COLO668 (cell line): ENCODE results near the gene DPYSL5.

Experiments used
- DNase-seq: peaks from one replicate; lab custom pipeline; 2025; ENCODE audit not compliant: unreplicated experiment; lab: John Stamatoyannopoulos, UW

DPYSL5 gene

DNA sequence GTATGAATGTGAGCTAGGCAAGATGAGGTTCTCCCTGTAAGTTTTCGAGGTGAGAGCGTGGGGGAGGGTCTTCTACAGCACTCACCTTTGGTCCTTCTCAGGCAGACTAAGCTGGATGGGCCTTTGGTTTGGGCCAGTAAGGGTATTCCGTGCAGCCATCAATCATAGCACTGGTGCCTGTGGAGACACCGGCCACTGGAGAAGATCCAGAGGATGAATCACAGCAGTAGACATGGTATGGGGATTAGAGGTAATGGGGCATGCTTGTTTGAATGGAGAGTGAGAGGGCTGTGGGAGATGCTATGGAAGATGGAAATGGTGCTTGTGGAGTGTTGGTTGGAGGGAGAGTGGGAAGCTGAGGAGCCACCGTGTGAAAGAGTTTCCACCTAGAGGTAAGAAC, 138.6 kb downstream of the DPYSL5 start:
- DNase-seq: no peak

DNA sequence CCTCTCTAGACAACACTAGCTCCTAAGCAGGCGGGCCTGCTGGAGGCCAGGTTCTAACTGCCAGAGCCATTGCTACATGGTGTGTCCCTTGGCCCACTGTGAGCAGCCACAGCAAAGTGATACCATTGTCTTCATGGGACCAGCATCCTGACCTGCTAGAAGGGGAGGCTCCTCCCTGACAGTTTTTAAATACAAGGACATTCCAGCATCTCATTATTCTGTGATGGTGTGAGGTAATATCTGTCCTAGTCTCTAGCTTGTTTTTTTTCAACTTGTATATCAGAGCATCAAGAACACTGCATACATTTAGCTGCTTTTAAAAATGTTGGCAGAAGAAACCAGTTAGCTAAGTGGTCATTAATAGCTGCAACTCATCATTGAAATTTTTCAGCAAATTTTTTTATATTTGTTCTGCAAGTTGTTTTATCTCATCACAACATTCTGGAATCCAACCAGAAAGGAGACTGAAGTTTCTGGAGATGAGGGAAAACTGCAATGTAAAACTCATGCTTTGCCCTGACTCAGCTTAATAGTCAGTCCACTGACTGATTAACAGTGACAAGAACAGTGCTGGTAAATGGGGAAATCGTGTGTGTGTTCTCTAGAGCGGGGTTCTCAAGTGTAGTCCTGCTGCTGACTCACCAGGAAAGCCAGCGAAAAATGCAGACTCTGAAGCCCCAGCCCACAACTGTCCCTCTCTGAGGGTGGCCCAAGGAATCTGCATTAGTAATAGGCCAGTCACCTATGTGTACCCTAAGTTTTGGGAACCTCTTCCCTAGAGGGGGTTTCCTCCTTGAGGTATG, 140.3 kb downstream of the DPYSL5 start:
- DNase-seq: no peak

GRCh38 chr2:26989156-26989555, 141.2 kb downstream of the DPYSL5 start:
- DNase-seq: no peak

- DNase-seq: no peak
Observed at GRCh38 chr2:26991717-26992116, 143.8 kb downstream of the DPYSL5 start.

DNA sequence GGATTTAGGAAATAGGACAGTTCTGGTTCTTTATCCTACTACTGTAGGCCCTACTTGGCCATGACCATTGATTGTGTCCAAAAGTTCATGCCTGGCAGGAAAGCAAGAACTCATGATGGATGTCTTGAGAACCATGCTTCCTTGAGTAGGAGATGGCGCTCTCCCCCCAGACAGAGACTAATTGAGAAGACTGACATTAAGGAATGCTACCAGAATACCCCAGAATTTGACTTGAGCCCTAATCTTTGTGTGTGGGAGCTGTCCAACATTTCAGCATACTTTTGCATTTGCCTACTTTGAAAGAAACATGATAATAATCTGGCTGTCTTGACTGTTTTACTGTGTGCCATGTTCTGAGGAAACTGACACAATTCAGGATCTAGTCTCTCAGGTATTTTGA, 145.8 kb downstream of the DPYSL5 start:
- no peak for DNase-seq

DNA sequence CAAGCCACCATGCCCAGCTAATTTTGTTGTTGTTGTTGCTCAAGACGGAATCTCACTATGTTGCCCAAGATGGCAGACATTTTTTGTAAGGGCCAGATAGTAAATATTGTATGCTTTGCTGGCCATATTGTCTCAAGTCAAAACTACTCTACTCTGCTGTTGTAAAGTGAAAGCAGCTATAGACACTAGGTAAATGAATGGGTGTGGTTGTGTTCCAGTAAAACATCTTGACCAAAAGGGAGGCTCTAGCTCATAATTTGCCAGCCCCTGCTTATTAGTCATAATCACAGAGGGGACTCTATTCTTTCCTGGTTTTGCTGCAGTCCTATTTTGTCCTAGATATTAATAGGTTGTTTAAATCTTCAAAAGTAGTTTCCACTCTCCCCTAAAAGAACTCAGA, 147.1 kb downstream of the DPYSL5 start:
- no peak for DNase-seq

- DNase-seq: no peak
Observed at GRCh38 chr2:26997394-26997793, 149.5 kb downstream of the DPYSL5 start.

GRCh38 chr2:26998323-26998722, 150.4 kb downstream of the DPYSL5 start:
- no peak for DNase-seq
